Chondrocyte (in vitro differentiated cells): ENCODE data around the gene TSPAN11. TPM values are rescaled to one million over a fixed set of nuclear protein-coding genes. Genes with fewer than 3 reads are reported as not detected.
"Not testable (repeated sequence)": the region's sequence is repeated elsewhere in the genome, so short reads cannot be mapped to it uniquely, and the experiment has no call there.

Experiments used
- DNase-seq: peaks from one replicate; pipeline ENCODE4 v3.0.0; 2021; ENCODE audit warnings: mixed read lengths, low spot score
- H3K27ac Mint-ChIP-seq: one replicate; pipeline ENCODE4 v1.8.0; 2021; ENCODE audit warnings: mild to moderate bottlenecking, moderate library complexity, mixed read lengths; ENCODE audit not compliant: unreplicated experiment
- H3K27me3 Mint-ChIP-seq: 2 replicates; pipeline ENCODE4 v1.8.0; 2021; ENCODE audit warnings: low read depth, mixed read lengths
- H3K36me3 Mint-ChIP-seq: 2 replicates; pipeline ENCODE4 v1.8.0; 2021; ENCODE audit warnings: low read depth, mixed read lengths
- H3K4me1 Mint-ChIP-seq: 2 replicates; pipeline ENCODE4 v1.8.0; 2021; ENCODE audit warnings: low read depth, mild to moderate bottlenecking, mixed read lengths
- H3K4me3 Mint-ChIP-seq: one replicate; pipeline ENCODE4 v1.8.0; 2021; ENCODE audit warnings: mild to moderate bottlenecking, moderate library complexity, mixed read lengths; ENCODE audit not compliant: unreplicated experiment
- H3K9me3 Mint-ChIP-seq: 2 replicates; pipeline ENCODE4 v1.8.0; 2021; ENCODE audit warnings: low read depth, mixed read lengths
- CTCF ChIP-seq: fragments of 200-600 bp; sonication (generic); IDR thresholded peaks from 2 replicates; pipeline ENCODE4 v1.5.0; 2021; ENCODE audit warnings: antibody characterized with exemption, mild to moderate bottlenecking, moderate library complexity
- total RNA-seq: library from RNA; stranded (reverse); gene quantifications from 3 replicates; pipeline ENCODE4 v1.2.1, GENCODE V29; 2021

TSPAN11 gene
- total RNA-seq, 1 donor from 2014 or later, result 0.95 TPM

DNA sequence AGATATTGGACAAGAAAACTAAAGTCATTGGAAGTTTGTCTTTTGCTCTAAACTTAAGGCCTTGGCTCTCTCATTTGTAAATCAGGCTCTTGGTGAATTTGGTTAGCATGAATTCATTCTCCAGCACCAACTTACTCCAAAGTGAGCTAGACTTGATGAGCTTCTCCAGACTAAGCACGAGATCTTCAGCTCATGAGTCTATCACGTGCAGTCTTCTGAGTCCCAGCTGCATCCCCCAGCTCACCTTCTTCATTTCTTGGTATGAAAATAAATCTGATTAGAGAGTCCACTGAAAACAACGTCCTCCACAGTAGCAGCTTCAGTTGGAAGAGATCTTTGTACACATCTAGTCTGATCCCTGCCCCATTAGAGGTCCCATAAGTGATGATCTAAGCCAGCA lies 94.6 kb downstream of the TSPAN11 start:
- TF ChIP-seq CTCF, result no peak
- DNase-seq, result no peak
- Mint-ChIP-seq H3K27me3 (peaks cover 33% of the 10 kb centered on the region), H3K4me3 (no peak overlapping the region), H3K27ac (no peak overlapping the region), H3K4me1 (no peaks in the 10 kb centered on the region), H3K36me3 (no peaks in the 10 kb centered on the region), H3K9me3 (peaks cover 4% of the 10 kb centered on the region)

DNA sequence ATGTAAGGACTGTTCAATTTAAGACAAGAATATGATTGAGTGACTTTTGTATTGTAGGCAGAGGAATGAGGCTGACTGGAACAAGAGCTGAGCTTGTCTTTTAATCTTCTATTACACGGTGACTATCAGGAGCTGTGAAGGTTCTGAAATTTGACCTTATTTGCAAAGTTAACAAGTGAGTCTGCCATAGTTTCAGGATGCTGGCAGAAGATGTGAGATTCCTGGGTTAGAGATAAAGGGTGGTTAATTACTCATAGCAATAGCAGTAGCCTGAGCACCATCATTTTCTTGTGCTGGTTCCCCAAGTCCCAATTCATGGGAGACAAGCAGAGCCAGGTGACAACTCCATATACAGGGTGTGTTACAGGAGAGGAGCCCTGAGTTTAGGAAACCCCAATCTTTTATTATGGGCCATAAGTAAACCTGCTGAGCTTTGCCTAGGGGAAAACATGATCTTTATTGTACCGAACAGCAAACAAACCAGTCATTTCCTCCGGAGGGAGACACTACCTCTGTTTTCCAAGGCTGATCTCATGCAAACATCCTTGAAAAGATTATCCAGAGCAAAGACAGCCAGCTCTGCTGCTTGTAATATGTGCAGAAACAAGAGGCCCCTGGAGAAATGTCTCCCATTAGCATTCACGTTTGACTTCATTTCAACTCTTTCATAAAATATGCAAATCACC lies 95.4 kb downstream of the TSPAN11 start:
- Mint-ChIP-seq H3K27me3 (peaks cover 31% of the 10 kb centered on the region), H3K9me3 (peaks cover 4% of the 10 kb centered on the region), H3K27ac (no peak overlapping the region), H3K36me3 (no peaks in the 10 kb centered on the region), H3K4me3 (no peak overlapping the region), H3K4me1 (no peaks in the 10 kb centered on the region)
- no peak for TF ChIP-seq CTCF
- DNase-seq, result no peak

DNA sequence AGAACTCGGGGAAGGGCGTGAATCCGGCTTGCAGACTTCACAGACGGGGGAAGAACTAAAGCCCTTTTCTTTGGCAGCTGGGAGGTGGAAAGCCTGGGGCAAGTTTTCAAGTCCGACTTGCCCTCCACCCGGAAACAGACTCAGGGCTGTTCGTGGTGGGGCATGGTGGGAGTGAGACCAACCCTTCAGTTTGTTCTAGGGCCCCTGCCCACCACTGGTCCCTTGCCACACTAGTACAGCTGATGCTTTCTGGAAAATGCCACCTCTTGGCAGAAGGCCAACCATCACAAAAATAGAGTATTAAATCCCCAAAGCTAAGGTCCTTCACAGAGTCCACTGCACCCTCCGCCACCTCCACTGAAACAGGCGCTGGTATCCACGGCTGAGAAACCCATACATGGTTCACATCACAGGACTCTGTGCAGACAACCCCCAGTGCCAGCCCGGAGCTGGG lies 96.8 kb downstream of the TSPAN11 start:
- no peak overlapping the region for H3K27ac Mint-ChIP-seq
- H3K36me3 Mint-ChIP-seq, result no peaks in the 10 kb centered on the region
- H3K27me3 Mint-ChIP-seq, result peaks cover 29% of the 10 kb centered on the region
- no peak for DNase-seq
- no peak overlapping the region for H3K4me3 Mint-ChIP-seq
- H3K9me3 Mint-ChIP-seq, result peaks cover 4% of the 10 kb centered on the region
- no peaks in the 10 kb centered on the region for H3K4me1 Mint-ChIP-seq
- TF ChIP-seq CTCF, result no peak

- no peaks in the 10 kb centered on the region for H3K36me3 Mint-ChIP-seq
- H3K4me1 Mint-ChIP-seq, result no peaks in the 10 kb centered on the region
- H3K4me3 Mint-ChIP-seq, result no peak overlapping the region
- no peak overlapping the region for H3K27ac Mint-ChIP-seq
- TF ChIP-seq CTCF, result no peak
- DNase-seq, result no peak
- H3K9me3 Mint-ChIP-seq, result no peaks in the 10 kb centered on the region
- H3K27me3 Mint-ChIP-seq, result peaks cover 24% of the 10 kb centered on the region
These were observed 99.7 kb downstream of the TSPAN11 start for GRCh38 chr12:31026202-31026601.

- H3K27ac Mint-ChIP-seq, H3K9me3 Mint-ChIP-seq, H3K4me1 Mint-ChIP-seq: not testable (repeated sequence)
These were observed 100.5 kb downstream of the TSPAN11 start for GRCh38 chr12:31027006-31027405.

DNA sequence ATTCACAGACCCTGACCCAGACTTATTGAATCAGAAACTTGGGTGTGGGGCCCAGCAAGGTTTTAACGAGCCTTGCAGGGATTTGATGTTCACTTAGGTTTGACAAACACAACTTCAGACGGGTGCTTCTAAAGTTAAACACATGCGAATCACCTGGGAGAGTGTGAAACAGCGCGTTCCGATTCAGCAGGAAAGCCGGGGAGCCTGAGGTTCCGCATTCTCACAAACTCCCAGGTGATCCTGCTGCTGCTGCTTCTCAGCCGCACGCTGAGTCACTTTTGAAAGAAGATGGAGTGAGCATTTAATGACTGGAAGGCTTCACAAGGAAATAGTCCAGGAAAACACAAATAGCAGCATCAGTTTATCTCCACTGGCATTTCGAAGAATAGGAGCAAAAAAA lies 102.9 kb downstream of the TSPAN11 start:
- Mint-ChIP-seq H3K27ac (no peak overlapping the region), H3K36me3 (no peaks in the 10 kb centered on the region), H3K27me3 (peaks cover 10% of the 10 kb centered on the region), H3K4me1 (no peaks in the 10 kb centered on the region), H3K9me3 (no peaks in the 10 kb centered on the region), H3K4me3 (no peak overlapping the region)
- TF ChIP-seq CTCF, result no peak
- DNase-seq, result no peak

More at GRCh38 chr12:31027006-31027405, 100.5 kb downstream of the TSPAN11 start:
- not testable (repeated sequence) for DNase-seq, H3K36me3 Mint-ChIP-seq, H3K4me3 Mint-ChIP-seq
- H3K27me3 Mint-ChIP-seq, result peaks cover 17% of the 10 kb centered on the region
